ENCODE results near the gene CST11.

The CST11 gene

DNA sequence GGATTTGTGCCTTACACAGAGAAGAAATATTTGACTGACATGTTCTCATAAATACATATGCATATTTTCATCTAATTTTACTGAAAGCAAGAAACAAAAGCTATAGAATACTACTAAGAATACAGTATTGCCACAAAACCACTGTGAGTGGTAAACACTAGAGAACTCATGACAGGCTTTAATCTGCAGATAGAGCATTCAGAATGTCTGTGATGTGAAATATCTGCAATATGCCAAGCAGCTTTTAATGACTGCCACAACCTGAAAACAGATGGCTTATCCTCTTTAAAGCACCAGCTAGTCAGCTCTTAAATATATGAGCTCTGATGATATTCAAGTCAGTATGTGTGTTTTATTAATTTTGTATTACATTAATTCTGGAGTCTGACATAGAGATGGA is 34.8 kb downstream of the CST11 start:
- no peak for DNase-seq (ENCODE audit: low spot score)
- TF ChIP-seq, protein P1, sequence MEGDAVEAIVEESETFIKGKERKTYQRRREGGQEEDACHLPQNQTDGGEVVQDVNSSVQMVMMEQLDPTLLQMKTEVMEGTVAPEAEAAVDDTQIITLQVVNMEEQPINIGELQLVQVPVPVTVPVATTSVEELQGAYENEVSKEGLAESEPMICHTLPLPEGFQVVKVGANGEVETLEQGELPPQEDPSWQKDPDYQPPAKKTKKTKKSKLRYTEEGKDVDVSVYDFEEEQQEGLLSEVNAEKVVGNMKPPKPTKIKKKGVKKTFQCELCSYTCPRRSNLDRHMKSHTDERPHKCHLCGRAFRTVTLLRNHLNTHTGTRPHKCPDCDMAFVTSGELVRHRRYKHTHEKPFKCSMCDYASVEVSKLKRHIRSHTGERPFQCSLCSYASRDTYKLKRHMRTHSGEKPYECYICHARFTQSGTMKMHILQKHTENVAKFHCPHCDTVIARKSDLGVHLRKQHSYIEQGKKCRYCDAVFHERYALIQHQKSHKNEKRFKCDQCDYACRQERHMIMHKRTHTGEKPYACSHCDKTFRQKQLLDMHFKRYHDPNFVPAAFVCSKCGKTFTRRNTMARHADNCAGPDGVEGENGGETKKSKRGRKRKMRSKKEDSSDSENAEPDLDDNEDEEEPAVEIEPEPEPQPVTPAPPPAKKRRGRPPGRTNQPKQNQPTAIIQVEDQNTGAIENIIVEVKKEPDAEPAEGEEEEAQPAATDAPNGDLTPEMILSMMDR (IDR thresholded peaks at IDR 0.05; ENCODE audit: extremely low read depth, missing control alignments) = no peak

DNA sequence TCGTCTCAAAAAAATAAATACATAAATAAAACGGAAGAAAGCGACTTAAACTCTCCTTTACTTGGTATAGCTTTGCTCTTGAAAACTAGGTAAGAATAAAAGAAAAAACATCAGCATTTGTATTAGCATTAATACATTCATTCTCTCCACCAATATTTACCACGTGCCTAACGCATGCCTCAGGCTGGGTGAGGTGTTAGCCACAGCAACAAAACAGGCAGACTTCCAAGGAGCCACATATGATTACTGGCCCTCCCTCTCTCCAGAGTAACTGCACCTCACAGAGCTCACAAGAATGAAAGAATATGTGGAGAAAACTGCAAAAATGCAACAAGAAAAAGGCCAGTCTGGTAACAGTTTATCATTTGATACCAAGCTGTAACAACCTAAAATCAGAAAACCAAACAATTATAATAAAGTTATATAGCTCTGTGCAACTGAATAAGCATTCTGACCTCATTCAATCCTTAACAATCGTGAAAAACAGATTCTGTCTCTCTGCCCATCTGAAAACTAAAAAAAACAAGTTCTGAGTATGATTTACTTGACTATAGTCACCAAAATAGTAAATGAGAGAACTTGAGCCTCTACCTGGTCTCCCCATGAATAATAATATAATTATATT is 36.6 kb downstream of the CST11 start:
- DNase-seq (ENCODE audit: low spot score) = no peak
- TF ChIP-seq, protein P1 (IDR thresholded peaks at IDR 0.05; ENCODE audit: extremely low read depth, missing control alignments) = no peak

DNA sequence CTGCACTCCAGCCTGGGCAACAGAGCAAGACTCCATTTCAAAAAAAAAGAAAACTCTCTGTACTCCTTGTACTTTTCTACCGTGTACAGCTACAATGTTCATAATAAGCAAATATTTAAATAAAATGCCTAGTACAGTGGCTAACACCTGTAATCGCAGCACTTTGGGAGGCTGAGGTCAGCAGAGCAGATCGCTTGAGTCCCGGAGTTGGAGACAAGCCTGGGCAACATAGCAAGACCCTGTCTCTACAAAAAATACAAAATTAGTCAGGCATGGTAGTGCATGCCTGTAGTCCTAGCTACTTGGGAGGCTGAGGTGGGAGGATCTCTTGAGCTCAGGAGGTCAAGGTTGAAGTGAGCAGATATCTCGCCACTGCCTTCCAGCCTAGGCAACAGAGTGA is 37.1 kb downstream of the CST11 start:
- no peak for DNase-seq (ENCODE audit: low spot score)
- TF ChIP-seq, protein P1 (IDR thresholded peaks at IDR 0.05; ENCODE audit: extremely low read depth, missing control alignments) = no peak

DNA sequence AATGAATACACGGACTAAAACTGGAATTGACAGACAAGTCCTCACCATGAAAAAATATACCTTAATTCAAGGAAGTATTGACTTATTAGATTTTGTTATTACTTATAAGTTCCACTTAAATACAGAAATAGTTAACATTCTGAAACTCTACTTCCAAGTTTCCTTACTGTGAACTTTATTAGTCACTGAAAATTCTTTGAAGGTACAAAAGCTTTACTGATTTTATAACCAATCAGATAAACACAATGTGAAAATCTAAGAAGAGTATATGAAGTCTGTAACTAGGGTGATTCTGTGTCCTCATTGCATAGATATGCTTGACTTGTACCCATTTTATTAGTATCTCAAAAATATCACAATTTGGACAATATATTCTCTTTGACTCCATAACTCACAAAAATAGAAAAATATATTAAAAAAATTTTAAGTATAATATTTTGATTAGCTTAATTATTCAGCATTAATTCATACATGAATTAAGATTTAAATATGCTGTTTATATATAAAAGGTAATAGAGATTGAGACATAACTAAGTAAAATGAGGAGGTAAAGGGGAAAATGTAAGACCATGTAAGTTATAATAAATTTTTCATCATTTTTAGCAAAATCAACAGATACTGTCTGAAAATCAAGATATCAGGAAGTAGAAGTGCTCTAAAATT is 38.0 kb downstream of the CST11 start:
- TF ChIP-seq, protein P1 (IDR thresholded peaks at IDR 0.05; ENCODE audit: extremely low read depth, missing control alignments) = no peak
- no peak for DNase-seq (ENCODE audit: low spot score)

DNA sequence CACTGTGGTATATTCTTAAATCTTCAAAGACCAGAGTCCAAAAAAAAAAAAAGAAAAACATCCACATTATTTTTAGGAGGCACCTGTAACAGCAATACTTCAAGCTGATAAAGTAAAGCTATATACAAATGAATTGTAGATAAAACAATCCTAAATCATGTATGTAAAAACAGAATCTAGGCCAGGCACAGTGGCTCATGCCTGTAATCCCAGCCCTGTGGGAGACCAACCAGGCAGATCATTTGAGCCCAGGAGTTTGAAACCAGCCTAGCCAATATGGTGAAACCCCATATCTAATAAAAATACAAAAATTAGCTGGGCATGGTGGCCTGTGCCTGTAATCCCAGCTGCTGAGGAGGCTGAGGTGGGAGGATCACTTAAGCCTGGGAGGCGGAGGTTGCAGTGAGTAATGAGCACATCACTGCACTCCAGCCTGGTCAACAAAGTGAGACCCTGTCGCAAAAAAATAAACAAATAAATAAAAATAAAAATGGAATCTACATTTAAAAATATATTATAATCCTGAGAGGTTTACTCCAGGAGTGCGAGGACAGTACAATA is 38.7 kb downstream of the CST11 start:
- TF ChIP-seq, protein P1 (IDR thresholded peaks at IDR 0.05; ENCODE audit: extremely low read depth, missing control alignments) = no peak
- no peak for DNase-seq (ENCODE audit: low spot score)

DNA sequence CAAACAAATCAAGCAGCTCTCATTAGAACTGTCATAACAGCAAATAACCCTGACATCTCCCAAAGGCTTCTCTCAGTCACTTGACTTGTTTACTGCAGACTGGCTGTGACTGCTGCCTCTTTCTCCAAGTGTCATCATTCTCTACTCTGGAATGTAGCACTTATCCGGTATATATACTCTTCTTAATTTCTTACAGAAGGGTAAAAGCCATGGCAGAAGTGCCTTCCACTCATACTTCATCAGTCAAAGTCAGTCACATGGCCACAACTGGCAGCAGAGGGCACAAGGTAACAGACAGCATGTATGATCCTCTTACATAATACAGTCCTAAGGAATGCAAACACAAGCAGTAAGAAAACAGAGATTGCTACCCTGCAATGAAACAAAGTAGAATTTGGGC is 40.6 kb downstream of the CST11 start:
- TF ChIP-seq, protein P1 (IDR thresholded peaks at IDR 0.05; ENCODE audit: extremely low read depth, missing control alignments) = no peak
- DNase-seq (ENCODE audit: low spot score) = no peak

DNA sequence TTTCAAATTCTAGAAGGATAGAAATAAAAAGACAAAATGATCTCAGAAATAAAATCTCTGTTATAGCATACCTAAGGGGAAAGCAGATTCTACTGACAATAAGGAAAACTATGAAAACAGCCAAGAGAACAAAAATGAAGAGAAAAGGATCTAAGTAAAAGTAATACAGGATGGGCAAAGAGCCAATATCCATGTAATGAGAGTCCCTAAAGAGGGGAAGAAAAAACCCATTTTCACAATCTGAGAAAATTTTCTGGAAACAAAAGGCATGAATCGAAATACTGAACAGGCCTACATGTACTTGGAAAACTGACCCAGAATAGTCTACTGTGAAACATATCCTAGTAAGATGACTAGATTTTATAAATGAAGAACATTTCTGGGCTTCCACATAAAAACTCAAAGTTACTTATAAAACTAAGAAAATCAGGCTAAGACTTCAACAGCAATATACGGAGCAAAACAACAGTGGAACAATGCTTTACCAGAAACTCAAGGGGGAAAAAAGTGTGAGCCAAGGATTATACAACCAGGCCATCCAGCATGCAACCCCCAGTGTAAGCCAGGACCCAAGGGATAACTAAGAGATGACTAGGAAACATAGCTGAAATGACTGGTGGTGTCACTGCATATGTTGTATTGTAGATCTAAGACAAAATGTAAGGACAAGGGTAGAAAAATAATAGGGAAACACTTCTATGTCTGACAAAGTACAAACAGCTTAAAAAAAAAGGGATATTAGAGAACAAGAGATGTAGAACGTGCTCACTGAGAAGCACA is 41.6 kb downstream of the CST11 start:
- TF ChIP-seq, protein P1 (IDR thresholded peaks at IDR 0.05; ENCODE audit: extremely low read depth, missing control alignments) = no peak
- DNase-seq (ENCODE audit: low spot score) = no peak
